Effector memory CD8-positive, alpha-beta T cell (primary cell): Measurements from ENCODE around the gene MGRN1.
A peak's percentile ranks its signal among the peaks of the same experiment; 100 is the strongest.

Experiments used
- ATAC-seq: fragments of 150-1000 bp; cut with Tn5 transposase; replicated peaks from 2 replicates; pipeline ENCODE4 v1.10.0; 2021; ENCODE audit warnings: mild to moderate bottlenecking, moderate library complexity
- DNase-seq, 3 experiments: peaks; one replicate each; pipeline ENCODE4 v3.0.0; 2021
- H3K27ac Mint-ChIP-seq, 2 donors: one replicate each; pipeline ENCODE4 v1.8.0; 2022; ENCODE audit warnings: mild to moderate bottlenecking in 2 of 2, mixed read lengths in 2 of 2, moderate library complexity in 2 of 2
- H3K27me3 Mint-ChIP-seq, 2 donors: one replicate each; pipeline ENCODE4 v1.8.0; 2022; ENCODE audit warnings: mixed read lengths in 2 of 2
- H3K36me3 Mint-ChIP-seq: one replicate; pipeline ENCODE4 v1.8.0; 2022; ENCODE audit warnings: mild to moderate bottlenecking, moderate library complexity, mixed read lengths; ENCODE audit not compliant: insufficient read depth
- H3K4me1 Mint-ChIP-seq, 2 donors: one replicate each; pipeline ENCODE4 v1.8.0; 2022; ENCODE audit warnings: low read depth in 2 of 2, mixed read lengths in 2 of 2
- H3K4me3 Mint-ChIP-seq, 2 donors: one replicate each; pipeline ENCODE4 v1.8.0; 2022; ENCODE audit warnings: mild to moderate bottlenecking in 2 of 2, mixed read lengths in 2 of 2, moderate library complexity in 2 of 2
- H3K9me3 Mint-ChIP-seq, 2 donors: one replicate each; pipeline ENCODE4 v1.8.0; 2022; ENCODE audit warnings: mixed read lengths in 2 of 2

Gene MGRN1

DNA sequence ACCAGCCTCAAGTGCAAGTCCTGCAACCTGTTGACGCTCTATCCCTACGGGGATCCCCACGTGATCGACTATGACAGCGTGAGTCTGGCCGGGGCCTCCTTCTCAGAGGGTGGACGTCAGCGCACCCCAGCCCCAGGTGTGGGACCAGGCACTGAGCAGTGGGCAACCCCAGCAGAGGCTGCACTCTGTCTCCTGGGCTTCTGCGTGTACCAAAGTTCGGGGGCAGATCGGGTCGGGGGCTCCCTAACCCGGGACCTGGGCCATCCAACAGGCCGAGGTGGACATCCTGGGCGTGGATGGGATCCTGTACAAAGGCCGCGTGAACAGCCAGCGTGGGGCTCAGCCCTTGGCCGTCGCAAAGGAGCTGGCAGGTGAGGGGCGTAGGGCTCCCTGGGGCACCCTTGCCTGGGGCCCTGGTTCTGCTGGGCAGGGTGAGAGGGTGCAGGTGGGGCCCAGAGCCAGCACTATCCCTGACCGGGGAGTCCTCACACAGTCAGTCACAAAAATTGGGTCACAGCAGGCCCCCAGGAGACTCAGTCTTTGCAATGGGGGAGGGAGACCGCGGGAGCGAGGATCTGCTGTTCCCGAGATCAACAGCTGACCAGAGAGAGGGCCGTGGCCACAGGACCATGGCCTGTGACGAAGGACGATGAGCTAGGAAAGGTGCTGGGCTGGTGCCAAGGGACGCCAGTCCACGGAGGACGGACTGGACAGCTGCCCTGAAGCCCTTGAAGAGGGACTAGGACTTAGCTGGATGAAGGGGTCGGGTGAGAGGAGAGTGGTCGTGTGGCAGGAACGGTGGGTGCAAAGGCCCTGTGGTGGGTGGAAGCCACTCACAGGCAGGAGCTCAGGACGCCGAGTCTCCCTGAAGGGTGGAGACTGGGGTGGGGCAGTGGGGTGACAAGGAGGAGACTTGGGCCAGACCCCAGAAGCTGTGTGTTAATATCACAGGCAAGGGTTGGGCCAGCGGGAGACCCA lies 29.9 kb upstream of the MGRN1 start:
- DNase-seq (no peak), ATAC-seq (no peak)
- H3K4me1 Mint-ChIP-seq, result no peaks in the 10 kb centered on the region
- H3K9me3 Mint-ChIP-seq, result no peaks in the 10 kb centered on the region
- H3K36me3 Mint-ChIP-seq, result peaks cover 3% of the 10 kb centered on the region
- H3K27me3 Mint-ChIP-seq, result peaks cover 5 to 17% of the 10 kb centered on the region in 2 donors
- no peak overlapping the region for H3K4me3 Mint-ChIP-seq
- H3K27ac Mint-ChIP-seq, result no peak overlapping the region

DNA sequence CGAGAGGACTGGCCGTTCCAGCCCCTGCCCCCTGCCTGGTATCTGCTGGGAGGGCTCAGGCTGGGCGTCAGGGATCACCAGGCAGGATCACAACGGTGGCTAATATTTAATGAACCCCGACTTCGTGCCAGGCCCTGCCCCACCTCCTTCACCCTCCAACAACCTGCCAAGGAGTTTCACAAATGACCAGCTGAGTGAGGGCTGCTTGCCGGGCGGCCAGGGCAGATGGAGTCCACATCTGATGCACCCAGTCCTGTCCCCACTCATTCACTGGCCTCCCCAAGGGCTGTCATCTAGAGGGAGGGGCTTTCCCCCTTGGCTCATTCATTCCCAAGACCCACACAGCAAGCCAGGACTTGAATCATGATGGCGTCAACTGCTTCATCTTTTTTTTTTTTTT lies 27.5 kb upstream of the MGRN1 start:
- H3K9me3 Mint-ChIP-seq, result no peaks in the 10 kb centered on the region
- no peak overlapping the region for H3K4me3 Mint-ChIP-seq
- H3K27me3 Mint-ChIP-seq, result peaks cover 5 to 17% of the 10 kb centered on the region in 2 donors
- no peaks in the 10 kb centered on the region for H3K4me1 Mint-ChIP-seq
- DNase-seq (no peak), ATAC-seq (no peak)
- H3K27ac Mint-ChIP-seq, result no peak overlapping the region
- H3K36me3 Mint-ChIP-seq, result peaks cover 3% of the 10 kb centered on the region

DNA sequence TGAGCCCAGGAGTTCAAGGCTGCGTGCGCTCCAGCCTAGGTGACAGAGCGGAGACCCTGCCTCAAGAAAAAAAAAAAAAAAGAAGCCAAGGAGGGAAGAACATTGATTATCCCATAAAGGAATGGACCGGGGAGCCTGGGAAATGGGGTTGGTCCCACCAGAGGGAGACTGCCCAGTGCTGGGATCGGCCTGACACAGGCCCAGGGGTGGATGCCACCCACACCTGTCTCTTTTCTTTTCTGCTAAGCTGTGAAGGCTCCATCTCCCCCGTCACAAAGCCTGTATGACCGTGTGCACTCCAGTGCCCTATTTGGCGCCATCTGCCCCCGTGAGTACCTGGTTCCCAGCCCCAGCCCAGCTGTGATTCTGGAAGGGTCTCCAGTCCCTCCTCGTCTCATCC lies 25.6 kb upstream of the MGRN1 start:
- no peaks in the 10 kb centered on the region for H3K9me3 Mint-ChIP-seq
- no peak overlapping the region for H3K27ac Mint-ChIP-seq

DNA sequence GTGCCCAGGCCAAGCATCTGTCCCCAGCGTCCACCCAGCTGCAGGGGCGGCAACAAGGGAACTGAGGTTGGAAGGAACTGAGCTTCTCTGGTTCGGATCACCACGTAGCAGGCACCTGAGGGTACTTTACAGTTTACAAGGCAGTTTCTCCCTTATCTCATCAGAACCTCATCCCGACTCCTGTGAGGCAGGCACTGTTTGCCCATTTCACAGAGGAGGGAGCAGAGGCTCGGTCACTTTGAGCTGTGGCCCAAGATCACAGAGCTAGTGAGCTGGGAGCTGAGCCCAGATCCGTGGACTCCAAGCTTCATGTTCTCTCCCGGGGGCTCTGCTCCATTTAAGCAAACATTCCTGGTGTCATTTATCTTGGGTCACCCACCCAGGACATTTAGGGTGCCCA lies 25.1 kb upstream of the MGRN1 start:
- H3K4me3 Mint-ChIP-seq, result no peak overlapping the region
- peaks cover 5 to 9% of the 10 kb centered on the region in 2 donors for H3K27me3 Mint-ChIP-seq
- no peaks in the 10 kb centered on the region for H3K9me3 Mint-ChIP-seq
- peaks cover 5% of the 10 kb centered on the region for H3K36me3 Mint-ChIP-seq
- ATAC-seq, result no peak
- H3K27ac Mint-ChIP-seq, result no peak overlapping the region
- no peak for DNase-seq
- no peaks in the 10 kb centered on the region for H3K4me1 Mint-ChIP-seq

More for the DNA sequence above, 25.6 kb upstream of the MGRN1 start:
- ATAC-seq (no peak), DNase-seq (no peak)
- Mint-ChIP-seq H3K36me3 (peaks cover 5% of the 10 kb centered on the region), H3K4me1 (no peaks in the 10 kb centered on the region), H3K27me3 (peaks cover 5 to 12% of the 10 kb centered on the region in 2 donors), H3K4me3 (no peak overlapping the region)

DNA sequence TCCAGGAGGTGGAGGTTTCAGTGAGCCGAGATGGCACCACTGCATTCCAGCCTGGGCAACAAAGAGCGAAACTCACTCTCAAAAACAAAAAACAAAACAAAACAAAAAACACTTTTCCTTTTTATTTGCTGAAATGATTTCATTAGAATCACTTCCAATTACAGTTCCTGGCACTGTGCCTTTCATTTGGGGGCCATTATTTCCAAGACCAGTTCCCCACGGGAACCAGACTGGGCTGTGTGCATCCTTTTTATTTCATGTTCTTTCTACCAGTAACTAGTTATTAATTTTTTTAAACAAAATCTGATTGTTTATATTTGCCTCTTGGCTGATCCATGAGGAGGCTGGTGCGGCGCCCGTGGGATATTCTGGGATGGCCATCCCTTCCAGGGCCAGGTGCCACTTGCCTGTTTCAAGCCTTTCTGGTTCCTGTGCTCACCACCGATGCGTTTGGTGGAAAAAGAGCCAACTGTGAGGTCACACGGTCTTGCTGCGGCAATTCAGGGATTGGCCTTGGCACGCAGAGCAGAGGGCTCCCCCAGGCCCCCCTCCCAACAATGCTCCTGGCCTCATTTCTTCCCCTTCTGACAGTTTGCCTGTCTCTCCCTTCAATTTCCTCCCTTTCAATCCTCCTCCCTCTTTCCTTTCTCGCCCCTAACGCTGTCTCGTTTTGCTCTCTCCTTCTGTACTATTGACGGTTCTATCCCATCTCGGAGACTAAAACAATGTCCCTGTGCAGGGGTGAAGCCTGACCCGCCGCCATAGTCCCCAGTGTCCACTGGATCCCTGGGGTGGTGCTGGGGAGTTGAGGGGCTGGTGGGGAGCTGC lies 23.4 kb upstream of the MGRN1 start:
- Mint-ChIP-seq H3K27ac (no peak overlapping the region), H3K36me3 (peaks cover 12% of the 10 kb centered on the region), H3K9me3 (no peaks in the 10 kb centered on the region), H3K4me1 (no peaks in the 10 kb centered on the region), H3K4me3 (no peak overlapping the region), H3K27me3 (no peaks in the 10 kb centered on the region)
- no peak for ATAC-seq
- no peak for DNase-seq

DNA sequence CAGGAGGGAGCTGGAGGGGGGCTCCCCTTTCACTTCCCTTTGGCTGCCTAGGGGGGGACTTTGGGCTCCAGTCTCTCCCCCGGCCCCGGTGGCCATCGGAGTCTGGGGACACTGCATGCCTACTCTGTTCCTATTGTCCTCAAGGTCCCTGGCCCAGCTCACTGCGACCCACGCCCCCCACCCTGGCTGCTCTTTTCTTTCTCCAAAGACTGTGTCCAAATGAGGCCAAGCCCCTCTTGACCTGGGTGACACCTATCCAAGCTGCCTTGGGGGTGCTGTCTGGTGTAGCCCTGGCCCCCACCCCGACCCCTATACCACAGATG lies 22.8 kb upstream of the MGRN1 start:
- no peaks in the 10 kb centered on the region for H3K4me1 Mint-ChIP-seq
- no peak overlapping the region for H3K27ac Mint-ChIP-seq

DNA sequence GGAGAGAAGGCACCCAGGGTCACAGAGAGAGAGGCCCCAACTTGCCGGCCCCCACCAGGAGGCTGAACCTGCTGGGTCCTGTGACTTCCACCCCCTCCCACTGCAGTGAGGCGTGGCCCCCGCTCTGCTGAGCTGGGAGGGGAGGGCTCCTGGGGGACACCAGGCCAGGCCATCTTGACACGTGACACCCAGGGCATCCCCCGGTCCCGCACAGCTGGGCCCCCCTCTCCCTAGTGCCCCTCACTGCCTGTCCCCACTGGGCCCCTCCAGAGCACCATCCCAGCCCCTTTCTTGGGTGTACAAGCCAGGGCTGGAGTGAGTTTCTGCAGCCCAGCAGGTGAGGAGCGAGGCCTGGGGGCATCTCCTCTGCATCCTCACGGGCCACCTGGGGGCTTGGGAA lies 22.3 kb upstream of the MGRN1 start:
- ATAC-seq (no peak), DNase-seq (no peak)
- peaks cover 17% of the 10 kb centered on the region for H3K36me3 Mint-ChIP-seq
- H3K4me1 Mint-ChIP-seq, result no peaks in the 10 kb centered on the region
- no peak overlapping the region for H3K4me3 Mint-ChIP-seq
- H3K9me3 Mint-ChIP-seq, result no peaks in the 10 kb centered on the region
- H3K27me3 Mint-ChIP-seq, result no peaks in the 10 kb centered on the region
- H3K27ac Mint-ChIP-seq, result no peak overlapping the region

More for the DNA sequence above, 22.8 kb upstream of the MGRN1 start:
- Mint-ChIP-seq H3K9me3 (no peaks in the 10 kb centered on the region), H3K36me3 (peaks cover 14% of the 10 kb centered on the region), H3K27me3 (no peaks in the 10 kb centered on the region), H3K4me3 (no peak overlapping the region)
- DNase-seq (no peak), ATAC-seq (no peak)

DNA sequence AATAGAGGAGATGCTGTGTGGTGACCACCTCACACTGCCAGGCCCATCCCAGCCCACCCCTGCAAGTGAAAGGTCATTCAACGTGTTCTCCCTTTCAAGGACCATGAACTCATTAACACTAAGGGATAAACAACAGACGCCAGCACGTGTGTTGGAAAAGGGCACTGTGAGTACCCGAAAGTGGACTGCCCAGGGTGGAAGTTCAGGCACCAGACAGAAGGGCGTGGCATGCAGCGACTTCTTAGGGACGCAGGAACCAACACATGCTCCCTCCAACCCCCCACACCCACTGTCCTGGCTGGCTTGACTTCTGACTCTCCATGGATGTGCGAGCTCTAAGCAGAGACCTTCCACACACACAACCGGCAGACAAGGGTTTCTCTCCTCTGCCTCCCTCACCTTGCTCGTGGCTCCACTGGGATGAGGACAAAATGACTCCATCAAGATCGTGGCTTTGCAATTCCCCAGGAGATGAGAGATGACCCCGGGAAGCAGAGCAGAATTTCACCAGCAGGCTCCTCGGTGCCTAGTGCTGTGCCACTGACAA lies 20.9 kb upstream of the MGRN1 start:
- H3K27ac Mint-ChIP-seq, result no peak overlapping the region
- DNase-seq (no peak), ATAC-seq (no peak)
- peaks cover 20% of the 10 kb centered on the region for H3K36me3 Mint-ChIP-seq
- no peaks in the 10 kb centered on the region for H3K27me3 Mint-ChIP-seq
- no peaks in the 10 kb centered on the region for H3K4me1 Mint-ChIP-seq
- H3K4me3 Mint-ChIP-seq, result no peak overlapping the region
- no peaks in the 10 kb centered on the region for H3K9me3 Mint-ChIP-seq

DNA sequence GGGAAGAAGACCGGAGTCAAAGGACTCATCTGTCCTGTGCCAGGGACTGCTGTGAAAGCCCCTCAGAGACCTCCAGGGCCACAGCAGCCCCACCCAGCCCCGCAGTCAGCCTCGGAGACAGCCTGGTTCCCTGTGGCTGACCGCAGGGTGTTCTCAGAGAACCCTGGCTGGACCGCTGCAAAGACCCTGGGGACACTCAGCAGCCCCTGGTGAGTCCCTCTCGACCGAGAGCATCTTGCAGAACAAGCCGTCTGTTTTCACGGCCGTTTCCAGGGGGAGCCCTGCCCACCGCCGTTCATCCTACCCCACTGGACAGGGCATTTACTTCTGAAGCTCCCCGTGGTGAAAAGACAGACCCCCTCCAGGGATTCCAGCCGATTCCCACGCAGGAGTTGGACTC lies 20.2 kb upstream of the MGRN1 start:
- Mint-ChIP-seq H3K4me3 (no peak overlapping the region), H3K27ac (no peak overlapping the region), H3K9me3 (no peaks in the 10 kb centered on the region), H3K36me3 (peaks cover 20% of the 10 kb centered on the region), H3K4me1 (no peaks in the 10 kb centered on the region), H3K27me3 (no peaks in the 10 kb centered on the region)
- ATAC-seq (no peak), DNase-seq (no peak)

DNA sequence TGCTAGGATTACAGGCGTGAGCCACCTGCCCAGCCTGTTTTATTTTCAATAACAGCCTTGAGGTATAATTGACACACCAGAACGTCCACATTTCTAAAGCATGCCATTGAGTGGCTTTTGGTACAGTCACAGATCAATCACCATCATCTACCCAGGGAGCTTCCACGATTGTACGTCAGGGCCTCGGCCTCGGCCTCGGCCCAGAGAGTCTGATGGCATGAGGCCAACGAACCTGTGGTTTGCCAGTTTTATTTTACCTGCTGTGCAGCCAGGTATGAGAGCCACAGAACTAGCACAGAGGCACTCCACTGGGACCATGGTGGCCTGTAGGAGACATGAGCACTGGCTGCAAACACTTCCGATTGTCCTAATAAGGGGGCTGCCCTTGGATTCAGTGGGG lies 18.3 kb upstream of the MGRN1 start:
- DNase-seq (no peak), ATAC-seq (no peak)
- Mint-ChIP-seq H3K36me3 (peaks cover 20% of the 10 kb centered on the region), H3K27ac (no peak overlapping the region), H3K4me3 (no peak overlapping the region), H3K27me3 (no peaks in the 10 kb centered on the region), H3K4me1 (peaks cover 1 to 2% of the 10 kb centered on the region in 2 donors), H3K9me3 (no peaks in the 10 kb centered on the region)

DNA sequence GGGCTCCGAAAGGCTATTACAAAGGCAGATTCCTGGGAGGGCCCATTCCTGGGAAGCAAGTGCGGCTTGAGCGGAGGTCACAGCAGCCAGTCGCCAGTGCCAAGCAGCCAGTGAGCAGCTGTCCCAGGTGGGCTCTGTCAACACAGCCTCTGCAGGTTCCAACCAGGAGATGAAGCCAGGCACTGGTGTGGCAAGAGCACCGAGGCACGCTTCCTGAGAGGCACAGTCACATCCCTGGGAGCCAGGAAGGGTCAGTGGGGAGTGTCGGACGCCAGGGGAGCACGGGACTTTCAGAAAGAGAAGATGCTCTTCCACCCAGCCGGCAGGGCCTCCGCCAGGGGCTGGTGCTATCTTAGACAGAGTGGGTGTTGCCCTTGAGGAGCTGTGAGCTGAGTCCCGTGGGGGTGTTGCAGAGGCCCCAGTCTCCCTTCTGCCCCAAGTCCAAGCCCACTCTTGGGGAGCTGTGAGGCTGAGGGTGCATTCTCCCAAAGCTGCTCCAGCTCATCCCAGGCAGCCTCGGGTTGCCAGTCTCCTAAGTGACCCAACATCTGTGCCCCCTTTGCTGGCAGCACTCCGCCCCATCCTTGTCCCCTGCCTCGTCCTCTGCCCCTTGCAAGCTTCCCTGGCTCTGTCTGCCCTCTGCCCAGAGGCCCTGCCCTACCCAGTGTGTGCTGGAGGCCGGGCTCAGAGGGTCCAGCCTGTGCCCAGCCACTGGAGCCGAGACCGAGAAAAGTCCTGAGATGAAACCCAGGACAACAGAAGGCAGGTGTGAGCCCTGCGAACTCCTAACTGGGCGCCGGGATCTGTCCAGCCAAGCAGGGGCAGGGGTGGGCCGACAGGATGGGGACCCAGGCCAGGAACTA lies 16.6 kb upstream of the MGRN1 start:
- H3K4me1 Mint-ChIP-seq, result peaks cover 3 to 10% of the 10 kb centered on the region in 2 donors

DNA sequence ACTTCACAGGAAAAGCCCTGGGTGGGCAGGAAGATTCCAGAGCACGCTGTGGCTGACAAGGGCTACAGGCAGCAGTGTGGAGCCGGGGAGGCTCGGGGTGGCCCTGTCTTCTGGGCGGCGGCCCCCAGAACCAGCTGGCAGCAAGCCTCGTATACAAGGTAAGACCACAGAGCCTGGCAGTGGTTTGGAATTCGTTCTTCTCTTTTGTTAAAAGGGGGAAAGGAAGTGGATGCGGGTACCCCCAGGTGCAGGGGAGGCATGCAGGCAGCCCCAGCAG lies 16.0 kb upstream of the MGRN1 start:
- H3K27ac Mint-ChIP-seq, result peak overlapping the region in 1 of 2 donors; percentile 71
- ATAC-seq, result no peak
- H3K27me3 Mint-ChIP-seq, result no peaks in the 10 kb centered on the region
- no peak for DNase-seq
- no peaks in the 10 kb centered on the region for H3K9me3 Mint-ChIP-seq
- peaks cover 20% of the 10 kb centered on the region for H3K36me3 Mint-ChIP-seq
- H3K4me1 Mint-ChIP-seq, result peaks cover 3 to 11% of the 10 kb centered on the region in 2 donors
- H3K4me3 Mint-ChIP-seq, result peak overlapping the region in 1 of 2 donors; percentile 14

More for the DNA sequence above, 16.6 kb upstream of the MGRN1 start:
- Mint-ChIP-seq H3K27ac (peak overlapping the region in 1 of 2 donors; percentile 71), H3K9me3 (no peaks in the 10 kb centered on the region), H3K4me3 (peak overlapping the region in 1 of 2 donors; percentile 14), H3K36me3 (peaks cover 20% of the 10 kb centered on the region), H3K27me3 (no peaks in the 10 kb centered on the region)
- ATAC-seq (no peak), DNase-seq (no peak)
